Astrocyte (in vitro differentiated cells and primary cell): ENCODE measurements around the gene CAVIN4. TPM values are rescaled to one million over a fixed set of nuclear protein-coding genes. Genes with fewer than 3 reads are reported as not detected.

Experiments used
- DNase-seq: peaks from one replicate; pipeline ENCODE4 v3.0.0-alpha.2; 2010; ENCODE audit warnings: low read depth
- FAIRE-seq: peaks from 2 replicates; lab custom pipeline; 2011; peaks lifted over from hg19 to GRCh38; lab: Jason Lieb, UNC
- H2AFZ ChIP-seq: 2 replicates; pipeline ENCODE4 v1.6.0; 2012; ENCODE audit warnings: low read depth, low read length, inconsistent platforms
- H3K27ac ChIP-seq: 2 replicates; pipeline ENCODE4 v1.5.1; 2011; ENCODE audit warnings: low read depth, low read length, inconsistent platforms
- H3K27me3 ChIP-seq: 2 replicates; pipeline ENCODE4 v1.6.0; 2011; ENCODE audit warnings: low read length, inconsistent platforms; ENCODE audit not compliant: insufficient read depth
- H3K36me3 ChIP-seq: 2 replicates; pipeline ENCODE4 v1.5.1; 2011; ENCODE audit warnings: low read length, inconsistent platforms; ENCODE audit not compliant: insufficient read depth
- H3K4me1 ChIP-seq: 2 replicates; pipeline ENCODE4 v1.5.1; 2011; ENCODE audit warnings: low read length, inconsistent platforms; ENCODE audit not compliant: insufficient read depth
- H3K4me2 ChIP-seq: 2 replicates; pipeline ENCODE4 v1.6.0; 2012; ENCODE audit warnings: low read length, inconsistent platforms
- H3K4me3 ChIP-seq: 2 replicates; pipeline ENCODE4 v1.5.1; 2011; ENCODE audit warnings: low read depth, mild to moderate bottlenecking, low read length, inconsistent platforms; ENCODE audit not compliant: insufficient read depth
- H3K79me2 ChIP-seq: 2 replicates; pipeline ENCODE4 v1.6.0; 2012; ENCODE audit warnings: mild to moderate bottlenecking, low read length, inconsistent platforms; ENCODE audit not compliant: insufficient read depth
- H3K9ac ChIP-seq: 2 replicates; pipeline ENCODE4 v1.6.0; 2012; ENCODE audit warnings: mild to moderate bottlenecking, low read length, inconsistent platforms
- H3K9me3 ChIP-seq: 2 replicates; pipeline ENCODE4 v1.5.1; 2012; ENCODE audit warnings: low read depth, mild to moderate bottlenecking, low read length, inconsistent platforms; ENCODE audit not compliant: insufficient read depth
- H4K20me1 ChIP-seq: 2 replicates; pipeline ENCODE4 v1.6.0; 2012; ENCODE audit warnings: low read length, inconsistent platforms; ENCODE audit not compliant: insufficient read depth
- H3K27ac Mint-ChIP-seq: one replicate; pipeline ENCODE4 v1.8.0; 2021; ENCODE audit warnings: mild to moderate bottlenecking, mixed read lengths; ENCODE audit not compliant: unreplicated experiment
- H3K27me3 Mint-ChIP-seq: one replicate; pipeline ENCODE4 v1.8.0; 2021; ENCODE audit warnings: low read depth, mixed read lengths; ENCODE audit not compliant: unreplicated experiment
- H3K36me3 Mint-ChIP-seq: one replicate; pipeline ENCODE4 v1.8.0; 2021; ENCODE audit warnings: low read depth, mixed read lengths; ENCODE audit not compliant: unreplicated experiment
- H3K4me1 Mint-ChIP-seq: one replicate; pipeline ENCODE4 v1.8.0; 2021; ENCODE audit warnings: low read depth, mixed read lengths; ENCODE audit not compliant: unreplicated experiment
- H3K4me3 Mint-ChIP-seq: one replicate; pipeline ENCODE4 v1.8.0; 2021; ENCODE audit warnings: mild to moderate bottlenecking, moderate library complexity, mixed read lengths; ENCODE audit not compliant: unreplicated experiment
- H3K9me3 Mint-ChIP-seq: one replicate; pipeline ENCODE4 v1.8.0; 2021; ENCODE audit warnings: mild to moderate bottlenecking, mixed read lengths; ENCODE audit not compliant: unreplicated experiment
- EZH2 ChIP-seq: IDR thresholded peaks from 2 replicates; pipeline ENCODE4 v1.6.1; 2012; ENCODE audit warnings: mild to moderate bottlenecking, low read length, inconsistent platforms; ENCODE audit not compliant: insufficient read depth
- total RNA-seq: library from RNA; stranded (reverse); gene quantifications from 2 replicates; pipeline ENCODE4 v1.2.1, GENCODE V29; 2021
- TF ChIP-seq, protein P1 (sequence below): IDR thresholded peaks from 2 replicates; pipeline ENCODE4 v1.5.1; 2011; ENCODE audit warnings: low read depth, mild to moderate bottlenecking, inconsistent platforms, low read length, moderate library complexity; ENCODE audit not compliant: insufficient read depth

The CAVIN4 gene
- total RNA-seq, 1 donor from 2014 or later = 4.2 TPM

- TF ChIP-seq EZH2 = no peak
- TF ChIP-seq, protein P1, sequence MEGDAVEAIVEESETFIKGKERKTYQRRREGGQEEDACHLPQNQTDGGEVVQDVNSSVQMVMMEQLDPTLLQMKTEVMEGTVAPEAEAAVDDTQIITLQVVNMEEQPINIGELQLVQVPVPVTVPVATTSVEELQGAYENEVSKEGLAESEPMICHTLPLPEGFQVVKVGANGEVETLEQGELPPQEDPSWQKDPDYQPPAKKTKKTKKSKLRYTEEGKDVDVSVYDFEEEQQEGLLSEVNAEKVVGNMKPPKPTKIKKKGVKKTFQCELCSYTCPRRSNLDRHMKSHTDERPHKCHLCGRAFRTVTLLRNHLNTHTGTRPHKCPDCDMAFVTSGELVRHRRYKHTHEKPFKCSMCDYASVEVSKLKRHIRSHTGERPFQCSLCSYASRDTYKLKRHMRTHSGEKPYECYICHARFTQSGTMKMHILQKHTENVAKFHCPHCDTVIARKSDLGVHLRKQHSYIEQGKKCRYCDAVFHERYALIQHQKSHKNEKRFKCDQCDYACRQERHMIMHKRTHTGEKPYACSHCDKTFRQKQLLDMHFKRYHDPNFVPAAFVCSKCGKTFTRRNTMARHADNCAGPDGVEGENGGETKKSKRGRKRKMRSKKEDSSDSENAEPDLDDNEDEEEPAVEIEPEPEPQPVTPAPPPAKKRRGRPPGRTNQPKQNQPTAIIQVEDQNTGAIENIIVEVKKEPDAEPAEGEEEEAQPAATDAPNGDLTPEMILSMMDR = no peak
- Mint-ChIP-seq H3K36me3 (peaks cover 2% of the 10 kb centered on the region), H3K9me3 (no peaks in the 10 kb centered on the region), H3K4me1 (peaks cover 12% of the 10 kb centered on the region), H3K4me3 (no peak overlapping the region), H3K27ac (no peak overlapping the region), H3K27me3 (no peaks in the 10 kb centered on the region)
- H3K9ac ChIP-seq = no peak overlapping the region
- FAIRE-seq (no peak), DNase-seq (peak; percentile 83)
- no peaks in the 10 kb centered on the region for H3K36me3 ChIP-seq
- no peaks in the 10 kb centered on the region for H4K20me1 ChIP-seq
- no peak overlapping the region for H3K27ac ChIP-seq
- H3K4me1 ChIP-seq = peaks cover 35% of the 10 kb centered on the region
- H3K4me2 ChIP-seq = peak overlapping the region; percentile 13
- H3K4me3 ChIP-seq = no peak overlapping the region
- H3K79me2 ChIP-seq = no peaks in the 10 kb centered on the region
- no peaks in the 10 kb centered on the region for H3K27me3 ChIP-seq
- H3K9me3 ChIP-seq = no peaks in the 10 kb centered on the region
- H2AFZ ChIP-seq = no peak overlapping the region
Observed at GRCh38 chr9:100587375-100587774, 9.5 kb downstream of the CAVIN4 start.

DNA sequence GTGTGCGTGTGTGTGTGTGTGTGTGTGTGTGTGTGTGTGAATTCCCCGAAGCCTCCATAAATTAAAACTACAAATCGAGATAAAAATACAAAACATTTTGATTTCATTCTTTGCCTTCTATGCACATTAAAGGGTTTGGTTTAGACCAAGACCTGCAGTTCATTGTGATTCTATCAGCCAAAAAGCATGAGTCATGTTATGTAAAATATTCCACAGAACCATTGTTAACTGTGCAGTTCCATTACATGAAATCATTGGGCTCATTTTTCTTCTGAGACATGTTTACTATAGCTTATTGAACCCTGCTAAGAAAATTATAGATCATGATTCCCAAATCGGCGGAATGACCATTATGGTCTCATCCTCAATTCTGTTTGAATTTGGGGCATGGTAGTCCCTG, 11.7 kb downstream of the CAVIN4 start:
- no peak overlapping the region for H3K27ac Mint-ChIP-seq
- FAIRE-seq (peak; percentile 52), DNase-seq (peak; percentile 87)
- peak overlapping the region; percentile 31 for H3K4me2 ChIP-seq
- no peak overlapping the region for H3K4me3 ChIP-seq
- no peak overlapping the region for H3K4me3 Mint-ChIP-seq
- H3K4me1 Mint-ChIP-seq = peaks cover 10% of the 10 kb centered on the region
- peaks cover 35% of the 10 kb centered on the region for H3K4me1 ChIP-seq
- H2AFZ ChIP-seq = no peak overlapping the region
- peaks cover 2% of the 10 kb centered on the region for H3K36me3 Mint-ChIP-seq
- H3K9me3 Mint-ChIP-seq = no peaks in the 10 kb centered on the region
- TF ChIP-seq EZH2 = no peak
- TF ChIP-seq, protein P1 = no peak
- H4K20me1 ChIP-seq = no peaks in the 10 kb centered on the region
- H3K9me3 ChIP-seq = no peaks in the 10 kb centered on the region
- H3K27me3 Mint-ChIP-seq = no peaks in the 10 kb centered on the region
- H3K79me2 ChIP-seq = no peaks in the 10 kb centered on the region
- H3K27ac ChIP-seq = peak overlapping the region; percentile 54
- H3K27me3 ChIP-seq = no peaks in the 10 kb centered on the region
- no peaks in the 10 kb centered on the region for H3K36me3 ChIP-seq
- H3K9ac ChIP-seq = peak overlapping the region; percentile 2

GRCh38 chr9:100590481-100590880, 12.6 kb downstream of the CAVIN4 start:
- Histone ChIP-seq H3K4me2 (peak overlapping the region; percentile 31), H3K36me3 (no peaks in the 10 kb centered on the region), H3K27ac (no peak overlapping the region), H3K9ac (no peak overlapping the region), H3K4me1 (peaks cover 35% of the 10 kb centered on the region), H2AFZ (no peak overlapping the region), H3K79me2 (no peaks in the 10 kb centered on the region), H3K4me3 (no peak overlapping the region), H4K20me1 (no peaks in the 10 kb centered on the region), H3K27me3 (no peaks in the 10 kb centered on the region), H3K9me3 (no peaks in the 10 kb centered on the region)
- H3K27ac Mint-ChIP-seq = no peak overlapping the region
- FAIRE-seq (peak; percentile 71), DNase-seq (peak; percentile 78)
- H3K9me3 Mint-ChIP-seq = no peaks in the 10 kb centered on the region
- peaks cover 2% of the 10 kb centered on the region for H3K36me3 Mint-ChIP-seq
- H3K27me3 Mint-ChIP-seq = no peaks in the 10 kb centered on the region
- no peak for TF ChIP-seq EZH2
- TF ChIP-seq, protein P1 = no peak
- H3K4me1 Mint-ChIP-seq = peaks cover 13% of the 10 kb centered on the region
- H3K4me3 Mint-ChIP-seq = no peak overlapping the region
